ENCODE measurements around the gene GFOD2.

The GFOD2 gene

GRCh38 chr16:67734731-67735201 lies 15.7 kb upstream of the GFOD2 start:
- no peak overlapping the region for H3K4me3 ChIP-seq (ENCODE audit: low read depth in 1 of 5, low read length in 5 of 5)
- peaks cover 0 to 58% (median 44%) of the 10 kb centered on the region in 5 donors for H3K36me3 ChIP-seq (ENCODE audit: control insufficient read depth in 5 of 5, insufficient read depth in 5 of 5, low read length in 5 of 5)
- no peak overlapping the region for H3K27ac ChIP-seq (ENCODE audit: low read depth, low read length)
- H3K4me1 ChIP-seq (ENCODE audit: control insufficient read depth in 5 of 5, insufficient read depth in 5 of 5, low read length in 5 of 5) = peaks cover 0 to 3% (median 0%) of the 10 kb centered on the region in 5 donors
- H3K9ac ChIP-seq (ENCODE audit: low read length in 5 of 5) = no peak overlapping the region
- no peaks in the 10 kb centered on the region for H3K9me3 ChIP-seq (ENCODE audit: control insufficient read depth in 5 of 5, low read length in 5 of 5)
- H3K27me3 ChIP-seq (ENCODE audit: control insufficient read depth in 5 of 5, insufficient read depth in 4 of 5, low read length in 5 of 5) = no peaks in the 10 kb centered on the region

- Histone ChIP-seq H3K4me3 (ENCODE audit: low read depth in 1 of 5, low read length in 5 of 5) (no peak overlapping the region), H3K36me3 (ENCODE audit: control insufficient read depth in 5 of 5, insufficient read depth in 5 of 5, low read length in 5 of 5) (peaks cover 0 to 59% (median 53%) of the 10 kb centered on the region in 5 donors), H3K9ac (ENCODE audit: low read length in 5 of 5) (no peak overlapping the region), H3K4me1 (ENCODE audit: control insufficient read depth in 5 of 5, insufficient read depth in 5 of 5, low read length in 5 of 5) (peaks cover 0 to 3% (median 0%) of the 10 kb centered on the region in 5 donors), H3K27ac (ENCODE audit: low read depth, low read length) (no peak overlapping the region), H3K9me3 (ENCODE audit: control insufficient read depth in 5 of 5, low read length in 5 of 5) (no peaks in the 10 kb centered on the region), H3K27me3 (ENCODE audit: control insufficient read depth in 5 of 5, insufficient read depth in 4 of 5, low read length in 5 of 5) (no peaks in the 10 kb centered on the region)
Observed at GRCh38 chr16:67733734-67734470, 14.8 kb upstream of the GFOD2 start.

GRCh38 chr16:67731753-67732095 lies 12.6 kb upstream of the GFOD2 start:
- Histone ChIP-seq H3K9me3 (ENCODE audit: control insufficient read depth in 5 of 5, low read length in 5 of 5) (no peaks in the 10 kb centered on the region), H3K36me3 (ENCODE audit: control insufficient read depth in 5 of 5, insufficient read depth in 5 of 5, low read length in 5 of 5) (peaks cover 0 to 75% (median 69%) of the 10 kb centered on the region in 5 donors), H3K9ac (ENCODE audit: low read length in 5 of 5) (no peak overlapping the region), H3K4me3 (ENCODE audit: low read depth in 1 of 5, low read length in 5 of 5) (no peak overlapping the region), H3K27ac (ENCODE audit: low read depth, low read length) (no peak overlapping the region), H3K4me1 (ENCODE audit: control insufficient read depth in 5 of 5, insufficient read depth in 5 of 5, low read length in 5 of 5) (peaks cover 0 to 3% (median 0%) of the 10 kb centered on the region in 5 donors), H3K27me3 (ENCODE audit: control insufficient read depth in 5 of 5, insufficient read depth in 4 of 5, low read length in 5 of 5) (no peaks in the 10 kb centered on the region)

- H3K36me3 ChIP-seq (ENCODE audit: control insufficient read depth in 5 of 5, insufficient read depth in 5 of 5, low read length in 5 of 5) = peaks cover 0 to 80% (median 75%) of the 10 kb centered on the region in 5 donors
- H3K9ac ChIP-seq (ENCODE audit: low read length in 5 of 5) = no peak overlapping the region
- no peak overlapping the region for H3K27ac ChIP-seq (ENCODE audit: low read depth, low read length)
Observed at GRCh38 chr16:67731071-67731752, 12.1 kb upstream of the GFOD2 start.

GRCh38 chr16:67730326-67730725 lies 11.2 kb upstream of the GFOD2 start:
- H3K27ac ChIP-seq (ENCODE audit: low read depth, low read length) = no peak overlapping the region
- no peak overlapping the region for H3K9ac ChIP-seq (ENCODE audit: low read length in 5 of 5)
- peaks cover 0 to 3% (median 0%) of the 10 kb centered on the region in 5 donors for H3K4me1 ChIP-seq (ENCODE audit: control insufficient read depth in 5 of 5, insufficient read depth in 5 of 5, low read length in 5 of 5)
- H3K36me3 ChIP-seq (ENCODE audit: control insufficient read depth in 5 of 5, insufficient read depth in 5 of 5, low read length in 5 of 5) = peaks cover 0 to 86% (median 79%) of the 10 kb centered on the region in 5 donors
- no peaks in the 10 kb centered on the region for H3K27me3 ChIP-seq (ENCODE audit: control insufficient read depth in 5 of 5, insufficient read depth in 4 of 5, low read length in 5 of 5)
- no peaks in the 10 kb centered on the region for H3K9me3 ChIP-seq (ENCODE audit: control insufficient read depth in 5 of 5, low read length in 5 of 5)
- H3K4me3 ChIP-seq (ENCODE audit: low read depth in 1 of 5, low read length in 5 of 5) = no peak overlapping the region

More at GRCh38 chr16:67731071-67731752, 12.1 kb upstream of the GFOD2 start:
- Histone ChIP-seq H3K27me3 (ENCODE audit: control insufficient read depth in 5 of 5, insufficient read depth in 4 of 5, low read length in 5 of 5) (no peaks in the 10 kb centered on the region), H3K4me1 (ENCODE audit: control insufficient read depth in 5 of 5, insufficient read depth in 5 of 5, low read length in 5 of 5) (peaks cover 0 to 3% (median 0%) of the 10 kb centered on the region in 5 donors), H3K4me3 (ENCODE audit: low read depth in 1 of 5, low read length in 5 of 5) (no peak overlapping the region), H3K9me3 (ENCODE audit: control insufficient read depth in 5 of 5, low read length in 5 of 5) (no peaks in the 10 kb centered on the region)

GRCh38 chr16:67729636-67730248 lies 10.6 kb upstream of the GFOD2 start:
- H3K36me3 ChIP-seq (ENCODE audit: control insufficient read depth in 5 of 5, insufficient read depth in 5 of 5, low read length in 5 of 5) = peaks cover 0 to 86% (median 80%) of the 10 kb centered on the region in 5 donors

GRCh38 chr16:67727521-67728485 lies 8.7 kb upstream of the GFOD2 start:
- Histone ChIP-seq H3K9ac (ENCODE audit: low read length in 5 of 5) (no peak overlapping the region), H3K4me1 (ENCODE audit: control insufficient read depth in 5 of 5, insufficient read depth in 5 of 5, low read length in 5 of 5) (no peaks in the 10 kb centered on the region), H3K9me3 (ENCODE audit: control insufficient read depth in 5 of 5, low read length in 5 of 5) (no peaks in the 10 kb centered on the region), H3K27ac (ENCODE audit: low read depth, low read length) (no peak overlapping the region), H3K36me3 (ENCODE audit: control insufficient read depth in 5 of 5, insufficient read depth in 5 of 5, low read length in 5 of 5) (peaks cover 0 to 89% (median 80%) of the 10 kb centered on the region in 5 donors), H3K4me3 (ENCODE audit: low read depth in 1 of 5, low read length in 5 of 5) (no peak overlapping the region), H3K27me3 (ENCODE audit: control insufficient read depth in 5 of 5, insufficient read depth in 4 of 5, low read length in 5 of 5) (no peaks in the 10 kb centered on the region)

More at GRCh38 chr16:67729636-67730248, 10.6 kb upstream of the GFOD2 start:
- H3K4me3 ChIP-seq (ENCODE audit: low read depth in 1 of 5, low read length in 5 of 5) = no peak overlapping the region
- no peak overlapping the region for H3K9ac ChIP-seq (ENCODE audit: low read length in 5 of 5)
- H3K9me3 ChIP-seq (ENCODE audit: control insufficient read depth in 5 of 5, low read length in 5 of 5) = no peaks in the 10 kb centered on the region
- H3K27me3 ChIP-seq (ENCODE audit: control insufficient read depth in 5 of 5, insufficient read depth in 4 of 5, low read length in 5 of 5) = no peaks in the 10 kb centered on the region
- peaks cover 0 to 3% (median 0%) of the 10 kb centered on the region in 5 donors for H3K4me1 ChIP-seq (ENCODE audit: control insufficient read depth in 5 of 5, insufficient read depth in 5 of 5, low read length in 5 of 5)
- H3K27ac ChIP-seq (ENCODE audit: low read depth, low read length) = no peak overlapping the region

GRCh38 chr16:67726106-67727034 lies 7.3 kb upstream of the GFOD2 start:
- Histone ChIP-seq H3K4me3 (ENCODE audit: low read depth in 1 of 5, low read length in 5 of 5) (no peak overlapping the region), H3K27ac (ENCODE audit: low read depth, low read length) (no peak overlapping the region), H3K4me1 (ENCODE audit: control insufficient read depth in 5 of 5, insufficient read depth in 5 of 5, low read length in 5 of 5) (no peaks in the 10 kb centered on the region), H3K9ac (ENCODE audit: low read length in 5 of 5) (no peak overlapping the region), H3K9me3 (ENCODE audit: control insufficient read depth in 5 of 5, low read length in 5 of 5) (no peaks in the 10 kb centered on the region), H3K27me3 (ENCODE audit: control insufficient read depth in 5 of 5, insufficient read depth in 4 of 5, low read length in 5 of 5) (no peaks in the 10 kb centered on the region), H3K36me3 (ENCODE audit: control insufficient read depth in 5 of 5, insufficient read depth in 5 of 5, low read length in 5 of 5) (peaks cover 0 to 79% (median 73%) of the 10 kb centered on the region in 5 donors)
